HG02981 (cell line): ENCODE results near the gene PAH.
A peak's percentile ranks its signal among the peaks of the same experiment; 100 is the strongest.

ENCODE experiments used
- ATAC-seq: cut with Tn5 transposase; IDR thresholded peaks from one replicate; pipeline ENCODE4 v1.9.1; 2021; ENCODE audit warnings: mild to moderate bottlenecking, moderate library complexity; ENCODE audit not compliant: unreplicated experiment

The PAH gene

DNA sequence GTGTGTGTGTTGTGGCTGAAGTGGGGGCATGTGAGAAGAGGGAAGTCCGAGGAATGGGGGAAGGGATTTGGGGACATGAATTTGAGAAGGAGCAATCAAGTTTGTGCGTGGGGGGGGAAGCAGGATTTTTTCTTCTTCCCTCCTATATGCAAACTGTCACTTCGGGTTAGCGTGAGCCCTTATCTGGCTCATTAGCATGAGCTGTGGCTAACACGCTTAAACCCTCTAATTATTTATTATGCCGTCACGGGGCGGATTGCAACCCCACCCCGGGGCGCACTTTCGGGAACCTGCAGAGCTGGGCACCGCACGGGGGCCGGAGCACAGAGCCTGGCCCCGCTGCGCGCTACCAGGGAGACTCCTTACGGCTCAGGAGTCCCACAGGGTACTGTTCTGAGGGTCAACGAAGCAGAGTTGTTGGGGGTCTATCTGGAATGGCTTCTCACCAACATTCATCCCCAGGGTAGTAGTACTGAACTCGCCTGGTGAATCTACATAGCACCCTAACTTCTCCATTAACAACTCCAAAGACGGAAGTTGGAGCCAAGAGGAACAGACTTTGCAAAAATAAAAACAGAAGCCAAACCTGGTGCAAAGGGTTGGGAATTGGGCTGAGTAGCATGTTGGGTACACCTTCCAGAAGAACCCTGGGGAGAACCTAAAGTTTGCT is 34.0 kb upstream of the PAH start:
- ATAC-seq: no peak

- ATAC-seq: no peak
These were observed 33.3 kb upstream of the PAH start for GRCh38 chr12:102950107-102950949.

GRCh38 chr12:102948941-102949352 is 31.9 kb upstream of the PAH start:
- no peak for ATAC-seq

DNA sequence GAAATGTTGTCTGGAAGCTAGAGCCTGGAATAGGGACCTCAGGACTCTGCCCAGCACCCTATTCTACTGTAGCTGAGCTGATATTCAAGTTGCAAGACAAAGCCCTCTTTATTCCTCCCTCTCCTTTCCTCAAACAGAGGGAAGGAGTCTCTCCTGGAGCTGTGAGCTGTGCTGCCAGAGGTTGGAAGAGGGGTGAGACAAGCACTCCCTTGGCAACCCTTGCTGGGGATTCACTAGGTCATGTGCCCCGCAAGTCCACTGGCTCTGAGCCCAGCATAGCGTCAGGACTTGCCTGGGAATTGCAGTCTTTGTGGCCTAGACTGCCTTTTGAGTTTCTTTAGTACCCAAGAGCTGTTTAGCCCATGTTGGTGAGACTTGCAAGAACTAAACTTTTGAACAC is 29.0 kb upstream of the PAH start:
- ATAC-seq: no peak

DNA sequence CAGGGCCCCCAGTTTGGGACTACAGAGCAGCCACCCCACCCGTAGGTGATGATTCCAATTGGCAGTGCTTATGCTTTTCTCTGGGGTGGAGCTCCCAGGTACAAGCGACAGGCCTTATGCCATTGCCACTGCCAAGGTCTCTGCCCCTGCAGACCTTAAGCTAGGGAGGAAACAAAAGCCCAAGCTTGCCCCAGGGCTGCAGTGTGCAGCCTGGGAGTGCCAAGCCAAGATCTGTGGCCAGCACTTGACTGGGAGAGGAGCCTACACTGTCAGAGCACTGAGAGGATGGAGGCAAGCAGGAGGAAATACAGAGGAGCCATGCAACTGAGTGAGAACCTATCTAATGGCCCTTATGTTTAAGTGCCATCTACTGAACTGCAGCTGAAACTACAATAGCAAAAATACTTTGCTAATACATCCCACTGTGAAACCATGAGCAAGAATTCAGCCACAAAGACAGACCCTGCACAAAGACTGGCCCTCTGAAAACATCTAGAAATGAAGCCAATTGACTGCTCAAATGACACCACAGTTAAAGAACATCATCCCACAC is 22.7 kb upstream of the PAH start:
- ATAC-seq: no peak

DNA sequence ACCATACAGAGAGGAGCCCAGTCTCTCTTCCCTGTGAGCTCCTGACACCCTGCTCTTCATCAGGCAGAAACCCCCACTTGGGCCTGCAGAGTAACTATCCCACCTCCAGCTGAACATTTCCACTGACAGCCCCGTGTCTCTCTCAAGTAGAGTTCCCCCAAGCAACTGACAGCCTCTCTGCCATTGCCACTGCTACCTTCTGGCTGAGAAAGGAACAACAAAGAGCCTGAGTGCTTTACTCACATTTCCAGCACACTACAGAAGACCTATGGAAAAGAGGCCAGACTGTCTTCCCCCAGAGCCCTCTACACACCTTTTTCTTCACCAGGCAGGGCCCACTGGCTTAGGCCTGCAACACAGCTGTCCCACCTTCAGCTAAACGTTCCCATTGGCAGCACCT is 22.0 kb upstream of the PAH start:
- no peak for ATAC-seq

DNA sequence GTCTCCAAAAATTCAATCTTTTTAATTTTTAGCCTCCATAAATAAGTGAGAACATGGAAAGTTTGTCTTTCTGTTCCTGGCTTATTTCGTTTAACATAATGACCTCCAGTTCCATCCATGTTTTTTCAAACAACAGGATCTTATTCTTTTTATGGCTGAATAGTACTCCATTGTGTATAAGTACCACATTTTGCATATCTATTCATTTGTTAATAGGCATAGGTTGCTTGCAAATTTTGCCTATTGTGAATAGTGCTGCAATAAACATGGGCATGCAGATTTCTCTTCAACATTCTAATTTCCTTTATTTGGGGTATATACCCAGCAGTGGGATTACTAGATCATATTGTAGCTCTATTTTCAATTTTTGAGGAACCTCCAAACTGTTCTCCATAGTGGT is 16.1 kb upstream of the PAH start:
- ATAC-seq: no peak

GRCh38 chr12:102927220-102927619 is 10.2 kb upstream of the PAH start:
- ATAC-seq: no peak

GRCh38 chr12:102921240-102921639 is 4.2 kb upstream of the PAH start:
- ATAC-seq: no peak

GRCh38 chr12:102920271-102920670 is 3.2 kb upstream of the PAH start:
- ATAC-seq: no peak

DNA sequence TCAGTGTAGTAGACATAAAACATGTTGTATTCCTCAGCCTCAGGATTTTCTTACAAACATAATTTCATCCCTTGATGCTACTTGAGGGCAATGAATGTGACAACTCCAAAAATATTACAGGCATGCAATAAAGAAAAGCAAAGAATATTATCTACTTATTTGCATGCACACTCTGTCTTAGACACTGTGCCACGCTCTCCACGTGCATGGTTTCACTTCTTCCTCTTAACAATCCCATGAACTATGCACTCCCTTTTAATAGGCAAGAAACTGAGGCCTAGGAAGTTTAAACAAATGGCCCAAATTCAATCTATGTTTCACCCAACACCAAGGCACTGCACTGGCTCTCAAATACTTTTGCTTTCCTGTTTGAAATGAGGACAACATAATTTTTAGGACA is 1.8 kb upstream of the PAH start:
- ATAC-seq: no peak

DNA sequence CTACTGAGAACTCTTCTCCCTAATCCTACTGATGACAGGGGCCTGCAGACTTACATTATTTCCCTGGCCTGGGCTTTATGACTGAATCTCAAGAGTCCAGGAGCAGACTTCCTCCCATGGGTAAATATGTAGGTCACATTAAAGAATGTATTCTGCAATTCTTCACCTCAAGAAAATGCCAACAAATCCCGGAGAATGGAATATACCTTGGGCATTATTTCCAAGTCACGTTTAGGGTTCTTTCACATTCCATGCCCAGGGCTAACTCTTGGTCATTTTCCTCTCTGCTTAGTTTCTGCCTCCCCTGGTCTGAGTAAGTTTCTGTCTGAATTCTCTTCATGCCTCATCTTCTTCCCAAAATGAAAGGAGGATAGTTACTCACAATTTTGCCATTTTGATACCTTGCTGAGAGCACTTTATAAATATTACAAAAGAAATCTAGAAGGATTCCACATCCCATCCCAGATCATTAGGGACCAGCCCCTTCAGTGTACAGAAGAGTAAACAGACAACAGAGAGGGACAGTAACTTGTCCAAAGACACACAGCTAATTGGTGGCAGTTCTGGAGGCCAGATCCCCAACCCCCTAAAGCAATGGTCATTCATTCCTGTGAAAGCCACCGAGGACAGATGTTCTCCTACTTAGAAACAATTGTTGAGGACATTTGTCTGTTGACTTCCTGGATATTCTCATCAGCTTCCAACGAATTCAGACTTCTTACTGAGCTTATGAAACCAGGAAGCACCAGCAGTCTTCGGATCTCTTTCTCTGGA is 605 bp downstream of the PAH start:
- peak; percentile 18 for ATAC-seq

DNA sequence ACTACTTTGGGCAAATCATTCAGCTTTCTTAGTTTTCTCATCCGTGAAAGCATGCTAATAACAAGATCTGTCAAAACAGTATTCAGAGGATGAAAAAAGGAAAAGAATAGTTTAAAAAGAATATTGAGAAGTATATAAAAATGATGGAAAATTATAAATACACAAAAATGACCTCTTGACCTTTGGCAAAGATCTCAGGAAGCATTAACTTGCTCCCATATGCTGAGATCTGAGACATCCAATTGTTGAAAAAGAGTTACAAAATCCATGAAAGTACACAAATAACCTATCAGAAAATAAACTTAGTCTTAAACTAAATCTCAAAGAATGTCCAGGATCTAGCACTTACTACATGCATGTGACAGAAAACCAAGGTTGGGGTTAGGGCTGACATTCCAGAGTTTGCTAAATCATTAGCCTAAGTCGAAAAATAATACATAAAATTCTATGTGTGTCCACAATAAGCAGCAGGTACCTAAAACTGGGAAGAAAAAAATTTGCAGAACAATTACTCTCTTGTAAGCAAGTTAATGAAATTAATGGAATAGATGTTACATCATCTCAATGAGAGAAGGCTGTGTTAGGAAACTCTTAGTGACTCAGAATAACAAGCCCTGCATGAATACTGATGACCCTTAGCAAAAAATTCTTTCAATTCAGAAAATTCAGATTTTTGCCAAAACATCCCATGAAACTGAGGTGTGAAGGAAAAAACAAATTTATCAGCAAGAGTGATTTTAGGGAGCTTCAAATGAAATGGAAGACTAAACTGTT is 3.4 kb downstream of the PAH start:
- ATAC-seq: no peak

DNA sequence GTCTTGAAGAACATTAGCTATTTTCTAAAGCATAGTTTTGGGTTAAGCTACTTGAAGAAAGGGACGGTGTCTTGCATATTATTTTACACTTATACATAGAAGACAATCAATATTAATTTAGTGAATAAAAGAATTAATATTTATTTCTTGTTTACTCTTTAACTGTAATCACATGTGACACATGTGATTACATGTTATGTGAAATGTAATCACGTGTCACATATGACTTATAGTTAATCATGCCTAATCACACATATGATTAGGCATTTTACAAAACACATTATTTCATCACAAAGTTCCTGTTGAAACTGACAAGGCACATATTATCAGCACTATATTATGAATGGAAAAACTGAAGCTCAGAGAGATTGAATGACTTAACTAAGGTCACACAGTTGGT is 4.8 kb downstream of the PAH start:
- no peak for ATAC-seq

DNA sequence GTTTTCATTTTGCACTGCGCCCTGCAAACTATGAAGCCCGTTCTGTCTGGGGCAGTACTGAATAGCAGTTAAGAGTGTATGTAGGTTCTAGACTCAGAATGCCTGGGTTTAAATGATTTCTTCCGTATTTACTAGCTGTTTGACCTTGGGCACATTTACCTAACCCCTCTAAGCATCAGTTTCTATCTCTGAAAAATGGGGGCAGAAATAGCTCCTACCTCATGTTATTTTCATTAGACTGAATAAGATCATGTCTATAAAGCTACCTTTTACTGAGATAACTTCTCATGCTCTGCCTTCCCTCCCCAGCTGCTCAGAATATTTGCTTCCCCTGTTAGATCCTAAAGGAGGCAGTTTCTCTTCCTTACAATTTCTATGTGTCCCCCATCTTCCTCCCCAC is 5.7 kb downstream of the PAH start:
- no peak for ATAC-seq

GRCh38 chr12:102910792-102911191 is 6.3 kb downstream of the PAH start:
- no peak for ATAC-seq

GRCh38 chr12:102910137-102910536 is 6.9 kb downstream of the PAH start:
- ATAC-seq: no peak

GRCh38 chr12:102907918-102908317 is 9.1 kb downstream of the PAH start:
- no peak for ATAC-seq

GRCh38 chr12:102905229-102905628 is 11.8 kb downstream of the PAH start:
- no peak for ATAC-seq

- ATAC-seq: no peak
These were observed 13.6 kb downstream of the PAH start for GRCh38 chr12:102903337-102904007.
